Neuronal stem cell (in vitro differentiated cells): ENCODE measurements around the gene PLCH1.
A peak's percentile ranks its signal among the peaks of the same experiment; 100 is the strongest.

Experiments
- DNase-seq: peaks from one replicate; pipeline ENCODE4 v3.0.0-alpha.2; 2013; ENCODE audit warnings: low spot score
- H2AFZ ChIP-seq: one replicate; pipeline ENCODE4 v1.6.1; 2013; ENCODE audit warnings: mild to moderate bottlenecking, low read length, inconsistent platforms
- H2AK5ac ChIP-seq: 2 replicates; pipeline ENCODE4 v1.6.1; 2013; ENCODE audit warnings: low read depth, mild to moderate bottlenecking, inconsistent platforms, low read length, moderate library complexity, mixed read lengths
- H2BK120ac ChIP-seq: 2 replicates; pipeline ENCODE4 v1.6.1; 2013; ENCODE audit warnings: low read depth, mild to moderate bottlenecking, inconsistent platforms, low read length, moderate library complexity, mixed read lengths
- H2BK12ac ChIP-seq: one replicate; pipeline ENCODE4 v1.6.1; 2013; ENCODE audit warnings: low read length, inconsistent platforms
- H2BK15ac ChIP-seq: 2 replicates; pipeline ENCODE4 v1.6.1; 2013; ENCODE audit warnings: mild to moderate bottlenecking, low read length, inconsistent platforms, mixed read lengths
- H2BK5ac ChIP-seq: one replicate; pipeline ENCODE4 v1.6.1; 2013; ENCODE audit warnings: inconsistent platforms, mild to moderate bottlenecking, low read length, moderate library complexity
- H3K14ac ChIP-seq: one replicate; pipeline ENCODE4 v1.6.1; 2013; ENCODE audit warnings: low read length, inconsistent platforms
- H3K18ac ChIP-seq: 2 replicates; pipeline ENCODE4 v1.6.1; 2013; ENCODE audit warnings: low read length, inconsistent platforms
- H3K23ac ChIP-seq: 2 replicates; pipeline ENCODE4 v1.6.1; 2013; ENCODE audit warnings: low read depth, mild to moderate bottlenecking, mixed read lengths, low read length, inconsistent platforms; ENCODE audit not compliant: poor library complexity
- H3K27ac ChIP-seq: replicated peaks from 3 replicates; pipeline ENCODE4 v1.5.1; 2013; ENCODE audit warnings: low read length, inconsistent platforms
- H3K27me3 ChIP-seq, 3 experiments: 2 replicates each; pipeline ENCODE4 v1.6.1; 2013; ENCODE audit warnings: low read length in 3 of 3, mild to moderate bottlenecking in 2 of 3, inconsistent platforms in 1 of 3, low read depth in 1 of 3, mixed read lengths in 1 of 3, moderate library complexity in 1 of 3; ENCODE audit not compliant: control insufficient read depth in 3 of 3, insufficient read depth in 3 of 3
- H3K36me3 ChIP-seq, 2 donors: replicated peaks in 1 of 2; 2 replicates each; pipeline ENCODE4 v1.6.1; 2013; ENCODE audit warnings: low read length in 2 of 2; ENCODE audit not compliant: control insufficient read depth in 2 of 2, insufficient read depth in 2 of 2
- H3K4ac ChIP-seq: 2 replicates; pipeline ENCODE4 v1.6.1; 2013; ENCODE audit warnings: inconsistent platforms, mild to moderate bottlenecking, low read length, moderate library complexity
- H3K4me1 ChIP-seq, 2 donors: 1 replicate in 1 of 2; 2 replicates in 1 of 2; pipeline ENCODE4 v1.6.1; 2013; ENCODE audit warnings: low read length in 2 of 2, low read depth in 1 of 2; ENCODE audit not compliant: control insufficient read depth in 2 of 2, insufficient read depth in 1 of 2
- H3K4me2 ChIP-seq: one replicate; pipeline ENCODE4 v1.6.1; 2013; ENCODE audit warnings: mild to moderate bottlenecking, low read length, inconsistent platforms; ENCODE audit not compliant: insufficient read depth, poor library complexity, severe bottlenecking
- H3K4me3 ChIP-seq, 2 donors: 2 replicates each; pipeline ENCODE4 v1.5.1; 2013; ENCODE audit warnings: low read length in 2 of 2, mild to moderate bottlenecking in 2 of 2, inconsistent platforms in 1 of 2, moderate library complexity in 1 of 2
- H3K79me1 ChIP-seq: one replicate; pipeline ENCODE4 v1.6.1; 2013; ENCODE audit warnings: low read depth, mild to moderate bottlenecking, inconsistent platforms, low read length, moderate library complexity
- H3K9ac ChIP-seq: one replicate; pipeline ENCODE4 v1.6.1; 2013; ENCODE audit warnings: mild to moderate bottlenecking, low read depth, low read length, inconsistent platforms; ENCODE audit not compliant: poor library complexity
- H3K9me3 ChIP-seq, 2 donors: replicated peaks in 1 of 2; 2 replicates each; pipeline versions ENCODE3 to v1.6.1; 2013; ENCODE audit warnings: low read length in 2 of 2, mild to moderate bottlenecking in 2 of 2, inconsistent platforms in 1 of 2, low read depth in 1 of 2, mixed read lengths in 1 of 2, moderate library complexity in 1 of 2; ENCODE audit not compliant: control insufficient read depth in 2 of 2, insufficient read depth in 1 of 2
- H4K8ac ChIP-seq: one replicate; pipeline ENCODE4 v1.6.1; 2013; ENCODE audit warnings: low read depth, mild to moderate bottlenecking, inconsistent platforms, low read length, moderate library complexity
- H4K91ac ChIP-seq: one replicate; pipeline ENCODE4 v1.6.1; 2013; ENCODE audit warnings: low read length, low read depth, mild to moderate bottlenecking, inconsistent platforms; ENCODE audit not compliant: poor library complexity
- WGBS, 2 donors: extraction: QIAGEN DNeasy Blood & Tissue Kit; methylation state at CpG; one replicate each; pipeline ENCODE4 v1.1.7; 2013; ENCODE audit warnings: missing lambda C conversion rate in 2 of 2, mixed read lengths in 1 of 2; ENCODE audit not compliant: insufficient read length in 2 of 2, insufficient replicate concordance in 1 of 2; ENCODE audit errors: extremely low coverage in 2 of 2; 5-methylcytosine and 5-hydroxymethylcytosine counted together

Gene PLCH1

DNA sequence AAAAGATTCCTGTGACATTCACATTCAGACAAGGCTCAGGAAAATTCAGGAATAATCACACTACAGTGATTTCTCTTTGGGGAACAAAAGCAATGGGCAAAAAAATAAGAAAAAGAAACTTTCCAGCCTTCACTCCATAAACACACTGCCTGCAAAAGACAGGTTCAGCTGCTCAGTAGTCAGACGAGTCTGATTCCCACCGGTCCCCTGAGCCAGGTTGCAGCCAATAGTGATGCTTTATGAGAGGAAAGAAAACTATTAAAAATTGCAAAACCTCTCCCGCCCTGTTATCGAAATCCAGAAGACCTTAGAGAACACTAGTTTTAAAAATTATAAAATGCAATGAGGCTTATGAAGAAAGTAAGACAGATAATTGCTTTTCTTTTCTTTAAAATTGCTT is 8.5 kb downstream of the PLCH1 start:
- no CpG with 5 or more reads among the region's 4 CpGs for WGBS, 2 donors
- Histone ChIP-seq H3K4me3 (no peak overlapping the region), H2BK15ac (no peak overlapping the region), H3K79me1 (peaks cover 4% of the 10 kb centered on the region), H3K9ac (no peak overlapping the region), H2AFZ (no peak overlapping the region), H3K14ac (no peak overlapping the region), H3K4me1 (peaks cover 6 to 8% of the 10 kb centered on the region in 2 donors), H3K23ac (no peak overlapping the region), H3K36me3 (peaks cover 0 to 40% of the 10 kb centered on the region in 2 donors), H3K18ac (no peak overlapping the region), H2AK5ac (no peak overlapping the region), H3K4ac (no peak overlapping the region), H2BK12ac (no peak overlapping the region), H3K4me2 (no peak overlapping the region), H3K9me3 (peaks cover 0 to 19% of the 10 kb centered on the region in 2 donors), H3K27me3 (no peaks in the 10 kb centered on the region), H4K8ac (no peak overlapping the region), H2BK120ac (no peak overlapping the region), H4K91ac (no peak overlapping the region), H3K27ac (no peak overlapping the region), H2BK5ac (no peak overlapping the region)
- no peak for DNase-seq

DNA sequence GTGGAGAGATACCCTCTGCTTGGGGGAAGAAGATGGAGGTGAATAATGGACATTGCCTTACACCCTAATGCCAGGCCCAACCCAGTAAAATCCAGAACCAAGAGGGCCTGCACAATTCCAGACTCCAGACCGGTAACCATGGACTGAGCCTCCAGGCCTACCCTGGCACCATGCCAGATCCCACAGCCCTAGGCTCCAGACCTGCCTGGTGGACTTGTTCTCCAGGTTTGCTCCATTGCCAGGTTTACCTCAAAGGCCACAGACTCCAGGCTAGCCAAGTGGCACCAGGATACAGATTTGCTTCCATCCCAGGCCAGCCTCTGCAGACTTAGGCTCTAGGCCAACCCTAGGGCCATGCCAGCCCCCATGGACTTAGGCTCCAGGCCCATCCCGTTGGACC is 14.0 kb downstream of the PLCH1 start:
- Histone ChIP-seq H2BK5ac (no peak overlapping the region), H3K9ac (no peak overlapping the region), H3K4me3 (peak overlapping the region in 1 of 2 donors; percentile 33), H4K91ac (no peak overlapping the region), H2BK15ac (no peak overlapping the region), H2AK5ac (no peak overlapping the region), H2BK120ac (no peak overlapping the region), H3K4me2 (no peak overlapping the region), H3K27me3 (no peaks in the 10 kb centered on the region), H3K9me3 (peaks cover 4 to 37% of the 10 kb centered on the region in 2 donors), H3K18ac (peak overlapping the region; percentile 52), H2AFZ (no peak overlapping the region), H3K4ac (no peak overlapping the region), H3K36me3 (peaks cover 0 to 68% of the 10 kb centered on the region in 2 donors), H3K23ac (peak overlapping the region; percentile 43), H4K8ac (no peak overlapping the region), H3K4me1 (no peaks in the 10 kb centered on the region), H2BK12ac (no peak overlapping the region), H3K14ac (no peak overlapping the region), H3K79me1 (peaks cover 13% of the 10 kb centered on the region), H3K27ac (no peak overlapping the region)
- WGBS, 2 donors: no CpG with 5 or more reads among the region's 2 CpGs
- DNase-seq: no peak

DNA sequence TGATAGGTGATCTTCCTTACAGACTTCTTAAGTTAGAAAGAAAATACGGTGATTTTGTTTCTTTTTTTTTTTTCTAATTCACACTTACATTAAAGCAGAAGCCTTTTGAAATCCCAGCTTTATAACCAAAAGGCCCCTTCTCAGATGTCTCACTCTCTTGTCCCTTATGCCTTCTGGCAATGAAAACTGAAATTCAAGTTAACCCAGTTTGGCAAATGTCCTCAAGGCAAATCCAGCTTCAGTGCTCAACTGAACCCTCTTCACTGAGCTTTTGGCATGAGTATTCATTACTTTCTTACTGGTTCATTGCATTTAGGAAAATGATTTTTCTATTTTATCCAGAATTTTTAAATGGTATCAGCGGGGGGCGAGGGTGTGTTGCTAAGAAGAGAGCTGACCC is 17.0 kb downstream of the PLCH1 start:
- no peak overlapping the region for H4K91ac ChIP-seq
- H3K18ac ChIP-seq: no peak overlapping the region
- H3K9ac ChIP-seq: no peak overlapping the region
- H3K23ac ChIP-seq: no peak overlapping the region
- no peak overlapping the region for H2BK5ac ChIP-seq
- H2BK15ac ChIP-seq: no peak overlapping the region
- peaks cover 0 to 86% of the 10 kb centered on the region in 2 donors for H3K36me3 ChIP-seq
- H3K4me1 ChIP-seq: no peaks in the 10 kb centered on the region
- peaks cover 13% of the 10 kb centered on the region for H3K79me1 ChIP-seq
- no peak for DNase-seq
- no peak overlapping the region for H3K4me3 ChIP-seq
- H3K9me3 ChIP-seq: peaks cover 4 to 47% of the 10 kb centered on the region in 2 donors
- H2AK5ac ChIP-seq: no peak overlapping the region
- no CpG with 5 or more reads among the region's 3 CpGs for WGBS, 2 donors
- H3K4ac ChIP-seq: no peak overlapping the region
- no peak overlapping the region for H3K14ac ChIP-seq
- no peak overlapping the region for H2BK12ac ChIP-seq
- no peak overlapping the region for H3K4me2 ChIP-seq
- no peak overlapping the region for H2AFZ ChIP-seq
- H3K27ac ChIP-seq: no peak overlapping the region
- no peaks in the 10 kb centered on the region for H3K27me3 ChIP-seq
- no peak overlapping the region for H2BK120ac ChIP-seq
- no peak overlapping the region for H4K8ac ChIP-seq

DNA sequence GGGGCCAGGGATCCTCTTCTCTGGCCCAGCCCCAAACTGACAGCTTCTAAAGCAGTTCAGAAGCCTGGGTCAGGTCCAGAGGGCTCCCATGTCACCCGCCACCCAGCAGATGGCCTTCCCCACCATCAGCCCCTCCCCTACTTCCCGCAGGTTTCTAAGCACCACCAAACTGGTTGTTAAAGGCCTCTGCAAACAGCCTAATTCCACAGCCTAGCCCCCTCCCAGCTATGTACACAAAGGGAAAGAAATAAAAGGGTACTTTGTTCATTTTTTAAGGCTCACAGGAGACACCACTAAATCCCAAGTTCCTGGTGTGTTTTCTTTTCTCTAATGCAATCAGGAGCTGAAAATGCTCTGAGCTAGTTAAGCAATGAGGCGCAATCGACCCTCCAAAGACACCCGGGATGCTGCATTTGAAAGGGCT is 30.6 kb downstream of the PLCH1 start:
- Histone ChIP-seq H4K91ac (no peak overlapping the region), H3K4me1 (peaks cover 10 to 16% of the 10 kb centered on the region in 2 donors), H2AFZ (no peak overlapping the region), H2BK12ac (no peak overlapping the region), H3K4ac (no peak overlapping the region), H4K8ac (no peak overlapping the region), H3K79me1 (peaks cover 3% of the 10 kb centered on the region), H2BK120ac (no peak overlapping the region), H3K18ac (no peak overlapping the region), H2AK5ac (no peak overlapping the region), H3K9ac (no peak overlapping the region), H2BK15ac (no peak overlapping the region), H3K9me3 (peaks cover 7 to 23% of the 10 kb centered on the region in 2 donors), H3K27me3 (no peaks in the 10 kb centered on the region), H2BK5ac (no peak overlapping the region), H3K27ac (peak overlapping the region; percentile 52), H3K36me3 (peaks cover 0 to 64% of the 10 kb centered on the region in 2 donors), H3K4me2 (peak overlapping the region; percentile 14), H3K14ac (no peak overlapping the region), H3K23ac (no peak overlapping the region), H3K4me3 (no peak overlapping the region)
- DNase-seq: peak; percentile 61
- no CpG with 5 or more reads among the region's 5 CpGs for WGBS, 2 donors
